ENCODE data around the gene MYO10. TPM values are rescaled to one million over a fixed set of nuclear protein-coding genes. Genes with fewer than 3 reads are reported as not detected.

Gene MYO10
- total RNA-seq, 2 experiments from 2014 or later, result 0.03 to 1.7 TPM

DNA sequence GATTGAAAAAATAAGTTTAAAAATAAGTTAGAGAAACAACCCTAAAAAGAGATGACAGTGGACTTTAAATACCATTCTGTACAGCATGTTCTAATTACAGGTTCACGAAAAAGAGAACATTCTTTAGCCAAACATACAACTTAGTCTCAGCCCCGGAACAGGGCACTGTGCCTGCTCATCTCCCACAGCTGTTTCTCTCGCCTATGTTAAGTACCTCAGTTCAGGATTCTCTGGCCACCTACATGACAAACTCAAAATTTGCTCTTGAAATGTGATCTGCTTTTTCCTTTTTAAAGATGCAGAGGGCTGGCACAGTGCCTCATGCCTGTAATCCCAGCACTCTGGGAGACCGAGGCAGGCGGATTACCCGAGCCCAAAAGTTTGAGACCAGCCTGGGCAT is 52.3 kb downstream of the MYO10 start:
- H3K27ac ChIP-seq (ENCODE audit: low read depth, low read length, poor library complexity, severe bottlenecking), result no peak overlapping the region
- H3K9me3 ChIP-seq (ENCODE audit: low read length), result no peaks in the 10 kb centered on the region
- H3K4me1 ChIP-seq (ENCODE audit: insufficient read depth, low read length, poor library complexity, severe bottlenecking), result no peaks in the 10 kb centered on the region
- no TSS peak for BruUV-seq (replicated peaks)
- no peak overlapping the region for H3K4me2 ChIP-seq (ENCODE audit: low read length)
- no peaks in the 10 kb centered on the region for H3K9me2 ChIP-seq (ENCODE audit: insufficient read depth, low read length)
- CTCF ChIA-PET (ENCODE audit: unreplicated experiment), result no interaction called here
- no peak for DNase-seq (ENCODE audit: low spot score)
- intact Hi-C loops (cut with micrococcal nuclease; ENCODE audit: unreplicated experiment), result no loop called here
- POLR2A ChIA-PET, result no interaction called here
- TF ChIP-seq, protein P1, sequence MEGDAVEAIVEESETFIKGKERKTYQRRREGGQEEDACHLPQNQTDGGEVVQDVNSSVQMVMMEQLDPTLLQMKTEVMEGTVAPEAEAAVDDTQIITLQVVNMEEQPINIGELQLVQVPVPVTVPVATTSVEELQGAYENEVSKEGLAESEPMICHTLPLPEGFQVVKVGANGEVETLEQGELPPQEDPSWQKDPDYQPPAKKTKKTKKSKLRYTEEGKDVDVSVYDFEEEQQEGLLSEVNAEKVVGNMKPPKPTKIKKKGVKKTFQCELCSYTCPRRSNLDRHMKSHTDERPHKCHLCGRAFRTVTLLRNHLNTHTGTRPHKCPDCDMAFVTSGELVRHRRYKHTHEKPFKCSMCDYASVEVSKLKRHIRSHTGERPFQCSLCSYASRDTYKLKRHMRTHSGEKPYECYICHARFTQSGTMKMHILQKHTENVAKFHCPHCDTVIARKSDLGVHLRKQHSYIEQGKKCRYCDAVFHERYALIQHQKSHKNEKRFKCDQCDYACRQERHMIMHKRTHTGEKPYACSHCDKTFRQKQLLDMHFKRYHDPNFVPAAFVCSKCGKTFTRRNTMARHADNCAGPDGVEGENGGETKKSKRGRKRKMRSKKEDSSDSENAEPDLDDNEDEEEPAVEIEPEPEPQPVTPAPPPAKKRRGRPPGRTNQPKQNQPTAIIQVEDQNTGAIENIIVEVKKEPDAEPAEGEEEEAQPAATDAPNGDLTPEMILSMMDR (conservative IDR thresholded peaks at IDR 0.05; ENCODE audit: low read length), result no peak
- TF ChIP-seq EZH2phosphoT487 (IDR thresholded peaks at IDR 0.05; ENCODE audit: borderline replicate concordance, low read depth, low read length), result no peak
- H3K79me2 ChIP-seq (ENCODE audit: insufficient read depth, low read depth, low read length), result no peaks in the 10 kb centered on the region
- H3K4me3 ChIP-seq (ENCODE audit: low read depth, low read length, poor library complexity, severe bottlenecking), result no peak overlapping the region
- no peak overlapping the region for H2AFZ ChIP-seq (ENCODE audit: low read length)
- no peaks in the 10 kb centered on the region for H4K20me1 ChIP-seq (ENCODE audit: insufficient read depth, low read length)
- no peaks in the 10 kb centered on the region for H3K36me3 ChIP-seq (ENCODE audit: insufficient read depth, low read length)

DNA sequence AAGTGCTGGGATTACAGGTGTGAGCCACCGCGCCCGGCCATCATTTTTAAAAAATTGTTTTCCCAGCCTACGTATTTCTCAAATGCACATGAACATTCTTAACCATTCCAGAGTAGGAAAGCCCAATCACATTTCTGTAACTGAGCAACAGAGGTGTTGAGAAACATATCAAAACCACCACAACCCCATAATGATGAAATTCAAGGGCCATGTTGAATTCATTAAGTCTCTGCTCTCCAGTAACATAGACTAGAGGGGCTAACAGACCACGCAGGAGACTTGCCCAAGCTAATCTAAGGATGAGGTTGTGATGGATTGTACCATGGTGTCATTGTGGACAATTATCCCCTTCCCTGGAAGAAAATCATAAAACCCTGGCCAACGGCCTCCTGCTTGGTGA is 52.9 kb downstream of the MYO10 start:
- Histone ChIP-seq H3K79me2 (ENCODE audit: insufficient read depth, low read depth, low read length) (no peaks in the 10 kb centered on the region), H3K9me3 (ENCODE audit: low read length) (no peaks in the 10 kb centered on the region)
- CTCF ChIA-PET (ENCODE audit: unreplicated experiment), result no interaction called here

DNA sequence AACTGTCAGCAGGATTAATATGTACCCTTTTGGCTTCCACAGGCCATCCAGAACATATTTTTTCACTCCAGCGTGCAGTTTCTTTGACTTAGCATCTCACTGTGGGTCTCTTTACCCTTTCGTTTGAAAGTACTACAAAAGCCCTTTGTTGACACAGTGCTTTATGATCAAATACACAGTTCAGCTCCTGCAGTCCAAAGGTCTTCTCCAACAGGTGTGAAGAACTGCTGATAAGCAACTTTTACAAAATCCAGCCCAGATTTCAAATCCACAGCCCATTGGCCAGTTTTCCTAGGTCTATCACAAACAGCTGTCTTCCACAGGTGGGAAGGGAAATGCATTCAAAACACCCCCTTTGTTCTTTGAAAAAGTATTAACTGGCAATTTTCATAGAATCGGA is 54.8 kb downstream of the MYO10 start:
- no peaks in the 10 kb centered on the region for H3K79me2 ChIP-seq (ENCODE audit: insufficient read depth, low read depth, low read length)
- BruUV-seq (replicated peaks), result no TSS peak
- CTCF ChIA-PET (ENCODE audit: unreplicated experiment), result no interaction called here

More for the DNA sequence above, 52.9 kb downstream of the MYO10 start:
- H3K36me3 ChIP-seq (ENCODE audit: insufficient read depth, low read length), result no peaks in the 10 kb centered on the region
- POLR2A ChIA-PET, result no interaction called here
- no peak for DNase-seq (ENCODE audit: low spot score)
- H3K4me1 ChIP-seq (ENCODE audit: insufficient read depth, low read length, poor library complexity, severe bottlenecking), result no peaks in the 10 kb centered on the region
- no TSS peak for BruUV-seq (replicated peaks)
- TF ChIP-seq, protein P1 (conservative IDR thresholded peaks at IDR 0.05; ENCODE audit: low read length), result no peak
- TF ChIP-seq EZH2phosphoT487 (IDR thresholded peaks at IDR 0.05; ENCODE audit: borderline replicate concordance, low read depth, low read length), result no peak
- H4K20me1 ChIP-seq (ENCODE audit: insufficient read depth, low read length), result no peaks in the 10 kb centered on the region
- no peak overlapping the region for H3K4me3 ChIP-seq (ENCODE audit: low read depth, low read length, poor library complexity, severe bottlenecking)
- no peaks in the 10 kb centered on the region for H3K9me2 ChIP-seq (ENCODE audit: insufficient read depth, low read length)
- no peak overlapping the region for H3K27ac ChIP-seq (ENCODE audit: low read depth, low read length, poor library complexity, severe bottlenecking)
- intact Hi-C loops (cut with micrococcal nuclease; ENCODE audit: unreplicated experiment), result no loop called here
- no peak overlapping the region for H2AFZ ChIP-seq (ENCODE audit: low read length)
- no peak overlapping the region for H3K4me2 ChIP-seq (ENCODE audit: low read length)

More for the DNA sequence above, 54.8 kb downstream of the MYO10 start:
- POLR2A ChIA-PET, result no interaction called here
- no peak for DNase-seq (ENCODE audit: low spot score)
- no peaks in the 10 kb centered on the region for H3K9me2 ChIP-seq (ENCODE audit: insufficient read depth, low read length)
- intact Hi-C loops (cut with micrococcal nuclease; ENCODE audit: unreplicated experiment), result no loop called here
- no peak overlapping the region for H2AFZ ChIP-seq (ENCODE audit: low read length)
- no peaks in the 10 kb centered on the region for H4K20me1 ChIP-seq (ENCODE audit: insufficient read depth, low read length)
- no peaks in the 10 kb centered on the region for H3K4me1 ChIP-seq (ENCODE audit: insufficient read depth, low read length, poor library complexity, severe bottlenecking)
- no peak overlapping the region for H3K27ac ChIP-seq (ENCODE audit: low read depth, low read length, poor library complexity, severe bottlenecking)
- no peak overlapping the region for H3K4me3 ChIP-seq (ENCODE audit: low read depth, low read length, poor library complexity, severe bottlenecking)
- TF ChIP-seq, protein P1 (conservative IDR thresholded peaks at IDR 0.05; ENCODE audit: low read length), result no peak
- TF ChIP-seq EZH2phosphoT487 (IDR thresholded peaks at IDR 0.05; ENCODE audit: borderline replicate concordance, low read depth, low read length), result no peak
- no peaks in the 10 kb centered on the region for H3K9me3 ChIP-seq (ENCODE audit: low read length)
- H3K36me3 ChIP-seq (ENCODE audit: insufficient read depth, low read length), result no peaks in the 10 kb centered on the region
- H3K4me2 ChIP-seq (ENCODE audit: low read length), result no peak overlapping the region

All from OCI-LY7 (cell line).